ENCODE data around the gene FZD7.

FZD7 gene

GRCh38 chr2:201994973-201995638 is 38.5 kb upstream of the FZD7 start:
- Histone ChIP-seq H4K20me1 (ENCODE audit: insufficient read depth) (no peaks in the 10 kb centered on the region), H3K9ac (no peak overlapping the region), H3K27me3 (ENCODE audit: insufficient read depth, low read depth) (no peaks in the 10 kb centered on the region), H3K4me3 (IDR thresholded peaks at IDR 0.05; ENCODE audit: insufficient read depth, low read depth, low read length) (no peak overlapping the region), H2AFZ (ENCODE audit: low read depth) (no peak overlapping the region), H3K36me3 (ENCODE audit: insufficient read depth) (no peaks in the 10 kb centered on the region), H3K4me1 (ENCODE audit: low read depth, poor library complexity, severe bottlenecking) (no peaks in the 10 kb centered on the region), H3K4me2 (no peak overlapping the region), H3K79me2 (ENCODE audit: insufficient read depth, low read depth) (no peaks in the 10 kb centered on the region), H3K27ac (no peak overlapping the region)
- no peak for TF ChIP-seq CTCF (conservative IDR thresholded peaks at IDR 0.05; ENCODE audit: low read depth, low read length)

GRCh38 chr2:201996006-201996405 is 37.6 kb upstream of the FZD7 start:
- Histone ChIP-seq H3K36me3 (ENCODE audit: insufficient read depth) (no peaks in the 10 kb centered on the region), H3K9ac (no peak overlapping the region), H3K27me3 (ENCODE audit: insufficient read depth, low read depth) (no peaks in the 10 kb centered on the region), H3K4me2 (no peak overlapping the region), H4K20me1 (ENCODE audit: insufficient read depth) (no peaks in the 10 kb centered on the region), H3K4me3 (IDR thresholded peaks at IDR 0.05; ENCODE audit: insufficient read depth, low read depth, low read length) (no peak overlapping the region), H3K4me1 (ENCODE audit: low read depth, poor library complexity, severe bottlenecking) (no peaks in the 10 kb centered on the region), H3K27ac (no peak overlapping the region), H2AFZ (ENCODE audit: low read depth) (no peak overlapping the region), H3K79me2 (ENCODE audit: insufficient read depth, low read depth) (no peaks in the 10 kb centered on the region)
- no peak for TF ChIP-seq CTCF (conservative IDR thresholded peaks at IDR 0.05; ENCODE audit: low read depth, low read length)

GRCh38 chr2:201996679-201997314 is 36.9 kb upstream of the FZD7 start:
- no peak overlapping the region for H3K4me3 ChIP-seq (IDR thresholded peaks at IDR 0.05; ENCODE audit: insufficient read depth, low read depth, low read length)
- no peak overlapping the region for H3K4me2 ChIP-seq
- H2AFZ ChIP-seq (ENCODE audit: low read depth), result no peak overlapping the region
- TF ChIP-seq CTCF (conservative IDR thresholded peaks at IDR 0.05; ENCODE audit: low read depth, low read length), result no peak
- no peak overlapping the region for H3K9ac ChIP-seq
- no peaks in the 10 kb centered on the region for H3K27me3 ChIP-seq (ENCODE audit: insufficient read depth, low read depth)
- no peak overlapping the region for H3K27ac ChIP-seq
- H3K79me2 ChIP-seq (ENCODE audit: insufficient read depth, low read depth), result no peaks in the 10 kb centered on the region
- H3K36me3 ChIP-seq (ENCODE audit: insufficient read depth), result no peaks in the 10 kb centered on the region
- no peaks in the 10 kb centered on the region for H4K20me1 ChIP-seq (ENCODE audit: insufficient read depth)
- peaks cover 2% of the 10 kb centered on the region for H3K4me1 ChIP-seq (ENCODE audit: low read depth, poor library complexity, severe bottlenecking)

GRCh38 chr2:201999279-201999678 is 34.4 kb upstream of the FZD7 start:
- Histone ChIP-seq H3K27me3 (ENCODE audit: insufficient read depth, low read depth) (no peaks in the 10 kb centered on the region), H3K9ac (no peak overlapping the region), H3K79me2 (ENCODE audit: insufficient read depth, low read depth) (no peaks in the 10 kb centered on the region), H2AFZ (ENCODE audit: low read depth) (no peak overlapping the region), H3K4me1 (ENCODE audit: low read depth, poor library complexity, severe bottlenecking) (peaks cover 27% of the 10 kb centered on the region), H4K20me1 (ENCODE audit: insufficient read depth) (no peaks in the 10 kb centered on the region), H3K36me3 (ENCODE audit: insufficient read depth) (no peaks in the 10 kb centered on the region), H3K27ac (no peak overlapping the region), H3K4me3 (IDR thresholded peaks at IDR 0.05; ENCODE audit: insufficient read depth, low read depth, low read length) (no peak overlapping the region), H3K4me2 (no peak overlapping the region)
- TF ChIP-seq CTCF (conservative IDR thresholded peaks at IDR 0.05; ENCODE audit: low read depth, low read length), result no peak

Data from KMS-11 (cell line).